HL-60/S4 (cell line): ENCODE data around the gene METTL8.

ENCODE experiments used
- in situ Hi-C: fragments of 300-500 bp; cut with MboI; formaldehyde crosslinking; loops from 2 replicates; pipeline ENCODE4 v1.14.3; 2022; ENCODE audit warnings: low sequenced_read_pairs

Gene METTL8

GRCh38 chr2:171433763-171434012 lies at the start of gene METTL8:
Gene METTL8 (minus strand): TSS chr2:171433990. CDS start chr2:171392185, 41,805 bp downstream.
- in situ Hi-C loops, result no loop called here

- in situ Hi-C loops, result no loop called here
Measured at GRCh38 chr2:171482877-171483276, 49.1 kb upstream of the METTL8 start.

- in situ Hi-C loops, result no loop called here
Measured at GRCh38 chr2:171482308-171482707, 48.5 kb upstream of the METTL8 start.

- in situ Hi-C loops, result no loop called here
Measured at GRCh38 chr2:171480908-171481307, 47.1 kb upstream of the METTL8 start.

GRCh38 chr2:171479154-171479814 lies 45.5 kb upstream of the METTL8 start:
- in situ Hi-C loops, result no loop called here

GRCh38 chr2:171478345-171478744 lies 44.6 kb upstream of the METTL8 start:
- in situ Hi-C loops, result no loop called here

GRCh38 chr2:171475979-171476378 lies 42.2 kb upstream of the METTL8 start:
- in situ Hi-C loops, result no loop called here

GRCh38 chr2:171470129-171470528 lies 36.3 kb upstream of the METTL8 start:
- in situ Hi-C loops, result no loop called here

- in situ Hi-C loops, result no loop called here
Measured at GRCh38 chr2:171469176-171469575, 35.4 kb upstream of the METTL8 start.

GRCh38 chr2:171460537-171460936 lies 26.7 kb upstream of the METTL8 start:
- in situ Hi-C loops, result no loop called here

- in situ Hi-C loops, result no loop called here
Measured at GRCh38 chr2:171459498-171459897, 25.7 kb upstream of the METTL8 start.

- in situ Hi-C loops, result no loop called here
Measured at GRCh38 chr2:171452773-171453172, 19.0 kb upstream of the METTL8 start.

- in situ Hi-C loops, result no loop called here
Measured at GRCh38 chr2:171451074-171451473, 17.3 kb upstream of the METTL8 start.

- in situ Hi-C loops, result no loop called here
Measured at GRCh38 chr2:171447675-171448074, 13.9 kb upstream of the METTL8 start.

- in situ Hi-C loops, result no loop called here
Measured at GRCh38 chr2:171441470-171441869, 7.7 kb upstream of the METTL8 start.

- in situ Hi-C loops, result no loop called here
Measured at GRCh38 chr2:171436307-171436706, 2.5 kb upstream of the METTL8 start.

GRCh38 chr2:171434013-171434989 lies 511 bp upstream of the METTL8 start, which contains the start of gene DCAF17:
Gene DCAF17 (plus strand): TSS chr2:171434226. CDS start chr2:171434578, 352 bp downstream.
- in situ Hi-C loops, result no loop called here

GRCh38 chr2:171432969-171433762 lies 624 bp downstream of the METTL8 start:
- in situ Hi-C loops, result no loop called here

GRCh38 chr2:171432206-171432968 lies 1.4 kb downstream of the METTL8 start:
- in situ Hi-C loops, result no loop called here

GRCh38 chr2:171431677-171432167 lies 2.1 kb downstream of the METTL8 start:
- in situ Hi-C loops, result no loop called here
